Activated CD4-positive, alpha-beta memory T cell treated with anti-CD3 and anti-CD28 coated beads, Interleukin-2, amount 10 ng/mL, durations not matched to agents 7 days and 5 days (primary cell): ENCODE measurements around the gene LRRC46. TPM values are rescaled to one million over a fixed set of nuclear protein-coding genes. Genes with fewer than 3 reads are reported as not detected.
A peak's percentile ranks its signal among the peaks of the same experiment; 100 is the strongest.

ENCODE experiments used
- CTCF ChIA-PET: fragments of 350-600 bp; sonication (Branson Sonifier 250); formaldehyde crosslinking; loops from one replicate; lab custom pipeline; 2021; ENCODE audit warnings: antibody characterized with exemption, inconsistent platforms; lab: Charles Lee
- POLR2A ChIA-PET: fragments of 350-600 bp; sonication (Branson Sonifier 250); formaldehyde crosslinking; loops from one replicate; lab custom pipeline; 2021; ENCODE audit warnings: antibody characterized with exemption; lab: Charles Lee
- DNase-seq: peaks from one replicate; pipeline ENCODE4 v3.0.0-alpha.2; 2020
- H3K27ac Mint-ChIP-seq: one replicate; pipeline ENCODE4 v1.8.0; 2021; ENCODE audit warnings: mild to moderate bottlenecking, mixed read lengths
- H3K27me3 Mint-ChIP-seq: one replicate; pipeline ENCODE4 v1.8.0; 2021; ENCODE audit warnings: mixed read lengths
- H3K36me3 Mint-ChIP-seq: one replicate; pipeline ENCODE4 v1.8.0; 2021; ENCODE audit warnings: low read depth, mixed read lengths
- H3K4me1 Mint-ChIP-seq: one replicate; pipeline ENCODE4 v1.8.0; 2021; ENCODE audit warnings: mixed read lengths
- H3K4me3 Mint-ChIP-seq: one replicate; pipeline ENCODE4 v1.8.0; 2021; ENCODE audit warnings: mild to moderate bottlenecking, mixed read lengths
- H3K9me3 Mint-ChIP-seq: one replicate; pipeline ENCODE4 v1.8.0; 2021; ENCODE audit warnings: mixed read lengths
- total RNA-seq, 2 experiments: library from RNA; stranded (reverse); gene quantifications; one replicate each; pipeline ENCODE4 v1.2.3, GENCODE V29; 2021

Gene LRRC46
- total RNA-seq, 2 experiments from 2014 or later = 0.45 to 0.53 TPM

DNA sequence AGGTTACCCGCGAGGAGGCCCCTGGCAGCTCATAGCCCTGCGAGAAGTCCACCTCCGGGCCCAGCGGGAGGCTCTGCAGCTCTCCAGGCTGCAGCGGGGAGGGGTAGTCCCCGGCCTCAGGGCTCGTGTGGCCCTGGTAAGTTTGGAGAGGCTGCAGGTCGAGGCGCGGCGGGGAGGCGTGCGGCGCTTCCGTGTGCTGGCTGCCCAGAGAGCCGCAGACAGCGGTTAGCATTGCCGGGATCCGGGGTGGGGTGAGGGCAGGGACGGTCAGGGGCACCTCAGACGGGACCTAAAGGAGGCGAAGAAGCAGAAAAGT is 16.7 kb downstream of the LRRC46 start:
- peaks cover 17% of the 10 kb centered on the region for H3K4me1 Mint-ChIP-seq
- H3K27ac Mint-ChIP-seq = no peak overlapping the region
- ChIA-PET POLR2A (interaction anchor here (0.9 to 1.0 kb wide), 3 partner anchors 17 to 47 kb away, joined by 3 to 4 read pairs (median 3); partner anchors contain the start of genes LRRC46, MRPL10 and SP2), CTCF (interaction anchor here (0.8 to 14.7 kb wide), 4 partner anchors 31 to 131 kb away, joined by 3 to 411 read pairs (median 6); partner anchors contain the start of genes PNPO and SP2)
- H3K27me3 Mint-ChIP-seq = peaks cover 76% of the 10 kb centered on the region
- H3K4me3 Mint-ChIP-seq = no peak overlapping the region
- no peak for DNase-seq
- no peaks in the 10 kb centered on the region for H3K9me3 Mint-ChIP-seq
- no peaks in the 10 kb centered on the region for H3K36me3 Mint-ChIP-seq

- POLR2A ChIA-PET = interaction anchor here (0.7 to 3.1 kb wide), 2 partner anchors 9 to 46 kb away, joined by 3 to 17 read pairs; partner anchors contain the start of gene SP2
- peaks cover 15% of the 10 kb centered on the region for H3K4me1 Mint-ChIP-seq
- CTCF ChIA-PET = interaction anchor here (0.9 to 14.7 kb wide), 6 partner anchors 9 to 161 kb away, joined by 3 to 411 read pairs (median 4); partner anchors contain the start of genes CDK5RAP3, SCRN2 and SP2
- H3K27me3 Mint-ChIP-seq = peaks cover 84% of the 10 kb centered on the region
- no peak overlapping the region for H3K4me3 Mint-ChIP-seq
- H3K36me3 Mint-ChIP-seq = no peaks in the 10 kb centered on the region
- DNase-seq = no peak
- no peaks in the 10 kb centered on the region for H3K9me3 Mint-ChIP-seq
- no peak overlapping the region for H3K27ac Mint-ChIP-seq
These were observed 18.9 kb downstream of the LRRC46 start for GRCh38 chr17:47850373-47850691.

DNA sequence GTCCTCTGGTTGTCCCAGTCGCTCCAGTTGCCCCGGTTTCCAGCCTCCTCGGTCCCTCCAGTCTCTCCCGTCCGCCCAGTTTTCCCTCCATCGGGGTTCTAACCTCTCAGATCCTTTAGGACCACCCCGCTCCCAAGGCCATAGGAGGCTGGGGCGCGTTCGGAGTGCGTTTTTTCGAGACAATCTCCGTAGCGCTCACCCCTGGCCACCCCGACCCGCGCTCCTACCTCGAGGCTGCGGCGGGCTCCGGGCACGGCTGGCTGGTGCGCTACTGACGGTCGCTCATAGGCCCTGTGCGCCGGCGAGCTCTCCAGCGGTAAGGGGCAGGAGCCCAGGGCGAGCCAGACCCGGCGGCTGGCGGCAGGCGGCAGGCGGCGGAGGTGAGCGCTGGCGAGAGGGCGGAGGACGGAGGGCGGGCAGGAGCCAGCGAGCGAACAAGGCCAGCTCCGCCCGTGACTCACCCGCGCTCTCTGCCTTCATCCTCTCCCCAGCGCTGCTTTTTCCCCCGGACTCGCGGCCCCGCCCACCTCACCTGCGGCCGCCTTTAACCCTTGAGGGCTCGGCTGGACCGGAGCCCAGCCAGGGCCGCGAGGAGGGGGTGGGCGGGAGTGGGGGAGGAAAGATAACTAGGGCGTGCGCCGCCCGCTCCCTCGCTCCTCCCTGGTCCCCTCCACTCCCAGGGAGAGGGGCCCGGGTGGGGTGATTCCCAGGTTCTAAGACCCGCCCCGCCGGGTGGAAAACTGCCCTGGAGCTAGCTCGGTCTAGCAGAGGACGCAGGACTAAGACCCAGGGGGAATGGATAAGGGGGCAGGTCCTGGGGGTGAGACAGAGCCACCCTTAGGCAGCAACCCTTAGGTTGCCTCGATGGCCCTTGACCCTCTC is 19.5 kb downstream of the LRRC46 start, which contains the start of gene SP6:
Gene SP6 (minus strand): TSS at position 472 of the 882 bp plus-strand sequence. CDS start 2,734 bp downstream, outside the sequence.
- peak; percentile 65 for DNase-seq
- H3K4me1 Mint-ChIP-seq = peaks cover 15% of the 10 kb centered on the region
- no peak within 1 kb of the TSS for H3K4me3 Mint-ChIP-seq
- peaks cover 84% of the 10 kb centered on the region for H3K27me3 Mint-ChIP-seq
- H3K36me3 Mint-ChIP-seq = no peaks in the 10 kb centered on the region
- CTCF ChIA-PET = interaction anchor here (1.0 to 14.7 kb wide), 5 partner anchors 9 to 160 kb away, joined by 4 to 411 read pairs (median 4); partner anchors contain the start of genes CDK5RAP3, SCRN2 and SP2
- no peak within 1 kb of the TSS for H3K27ac Mint-ChIP-seq
- H3K9me3 Mint-ChIP-seq = no peaks in the 10 kb centered on the region
- POLR2A ChIA-PET = interaction anchor here (0.7 to 3.1 kb wide), 2 partner anchors 8 to 45 kb away, joined by 3 to 17 read pairs; partner anchors contain the start of gene SP2

GRCh38 chr17:47851764-47852112 is 20.3 kb downstream of the LRRC46 start:
- ChIA-PET POLR2A (interaction anchor here (0.9 to 3.1 kb wide), 2 partner anchors 38 to 44 kb away, joined by 3 to 17 read pairs; partner anchors contain the start of gene SP2), CTCF (interaction anchor here (14.7 kb wide), 1 partner anchor 37 kb away, joined by 411 read pairs; the partner anchor contains the start of gene SP2)
- Mint-ChIP-seq H3K27me3 (peaks cover 85% of the 10 kb centered on the region), H3K4me3 (no peak overlapping the region), H3K27ac (no peak overlapping the region), H3K36me3 (no peaks in the 10 kb centered on the region), H3K4me1 (peaks cover 15% of the 10 kb centered on the region), H3K9me3 (no peaks in the 10 kb centered on the region)
- DNase-seq = no peak

- H3K4me3 Mint-ChIP-seq = no peak overlapping the region
- ChIA-PET POLR2A (interaction anchor here (0.9 to 1.5 kb wide), 2 partner anchors 38 to 43 kb away, joined by 3 to 5 read pairs; no protein-coding TSS in a partner anchor), CTCF (interaction anchor here (14.7 kb wide), 1 partner anchor 36 kb away, joined by 411 read pairs; the partner anchor contains the start of gene SP2)
- no peak for DNase-seq
- no peak overlapping the region for H3K27ac Mint-ChIP-seq
- H3K36me3 Mint-ChIP-seq = no peaks in the 10 kb centered on the region
- H3K4me1 Mint-ChIP-seq = peaks cover 15% of the 10 kb centered on the region
- peaks cover 84% of the 10 kb centered on the region for H3K27me3 Mint-ChIP-seq
- H3K9me3 Mint-ChIP-seq = no peaks in the 10 kb centered on the region
These were observed 20.9 kb downstream of the LRRC46 start for GRCh38 chr17:47852113-47852949.

GRCh38 chr17:47853616-47854015 is 22.1 kb downstream of the LRRC46 start:
- H3K36me3 Mint-ChIP-seq = no peaks in the 10 kb centered on the region
- H3K4me3 Mint-ChIP-seq = no peak overlapping the region
- no peaks in the 10 kb centered on the region for H3K9me3 Mint-ChIP-seq
- POLR2A ChIA-PET = interaction anchor here (1.2 to 1.5 kb wide), 2 partner anchors 22 to 42 kb away, joined by 3 to 5 read pairs; partner anchors contain the start of genes LRRC46 and MRPL10
- peaks cover 15% of the 10 kb centered on the region for H3K4me1 Mint-ChIP-seq
- peaks cover 83% of the 10 kb centered on the region for H3K27me3 Mint-ChIP-seq
- no peak for DNase-seq
- CTCF ChIA-PET = interaction anchor here (14.7 kb wide), 1 partner anchor 35 kb away, joined by 411 read pairs; the partner anchor contains the start of gene SP2
- H3K27ac Mint-ChIP-seq = no peak overlapping the region

- ChIA-PET POLR2A (interaction anchor here (1.4 kb wide), 1 partner anchor 40 kb away, joined by 6 read pairs; the partner anchor contains the start of gene SP2), CTCF (interaction anchor here (0.7 to 1.8 kb wide), 3 partner anchors 12 to 34 kb away, joined by 3 to 7 read pairs (median 3); no protein-coding TSS in a partner anchor)
- Mint-ChIP-seq H3K27me3 (peaks cover 76% of the 10 kb centered on the region), H3K36me3 (no peaks in the 10 kb centered on the region), H3K4me3 (no peak overlapping the region), H3K4me1 (peaks cover 10% of the 10 kb centered on the region), H3K9me3 (no peaks in the 10 kb centered on the region), H3K27ac (no peak overlapping the region)
- no peak for DNase-seq
These were observed 24.3 kb downstream of the LRRC46 start for GRCh38 chr17:47855737-47856136.

GRCh38 chr17:47856830-47857229 is 25.4 kb downstream of the LRRC46 start:
- no peak overlapping the region for H3K4me3 Mint-ChIP-seq
- ChIA-PET CTCF (interaction anchor here (1.4 kb wide), 1 partner anchor 33 kb away, joined by 3 read pairs; no protein-coding TSS in a partner anchor), POLR2A (interaction anchor here (1.3 kb wide), 1 partner anchor 8 kb away, joined by 3 read pairs; no protein-coding TSS in a partner anchor)
- H3K4me1 Mint-ChIP-seq = peaks cover 8% of the 10 kb centered on the region
- H3K27me3 Mint-ChIP-seq = peaks cover 73% of the 10 kb centered on the region
- no peaks in the 10 kb centered on the region for H3K9me3 Mint-ChIP-seq
- no peak for DNase-seq
- H3K27ac Mint-ChIP-seq = no peak overlapping the region
- no peaks in the 10 kb centered on the region for H3K36me3 Mint-ChIP-seq

DNA sequence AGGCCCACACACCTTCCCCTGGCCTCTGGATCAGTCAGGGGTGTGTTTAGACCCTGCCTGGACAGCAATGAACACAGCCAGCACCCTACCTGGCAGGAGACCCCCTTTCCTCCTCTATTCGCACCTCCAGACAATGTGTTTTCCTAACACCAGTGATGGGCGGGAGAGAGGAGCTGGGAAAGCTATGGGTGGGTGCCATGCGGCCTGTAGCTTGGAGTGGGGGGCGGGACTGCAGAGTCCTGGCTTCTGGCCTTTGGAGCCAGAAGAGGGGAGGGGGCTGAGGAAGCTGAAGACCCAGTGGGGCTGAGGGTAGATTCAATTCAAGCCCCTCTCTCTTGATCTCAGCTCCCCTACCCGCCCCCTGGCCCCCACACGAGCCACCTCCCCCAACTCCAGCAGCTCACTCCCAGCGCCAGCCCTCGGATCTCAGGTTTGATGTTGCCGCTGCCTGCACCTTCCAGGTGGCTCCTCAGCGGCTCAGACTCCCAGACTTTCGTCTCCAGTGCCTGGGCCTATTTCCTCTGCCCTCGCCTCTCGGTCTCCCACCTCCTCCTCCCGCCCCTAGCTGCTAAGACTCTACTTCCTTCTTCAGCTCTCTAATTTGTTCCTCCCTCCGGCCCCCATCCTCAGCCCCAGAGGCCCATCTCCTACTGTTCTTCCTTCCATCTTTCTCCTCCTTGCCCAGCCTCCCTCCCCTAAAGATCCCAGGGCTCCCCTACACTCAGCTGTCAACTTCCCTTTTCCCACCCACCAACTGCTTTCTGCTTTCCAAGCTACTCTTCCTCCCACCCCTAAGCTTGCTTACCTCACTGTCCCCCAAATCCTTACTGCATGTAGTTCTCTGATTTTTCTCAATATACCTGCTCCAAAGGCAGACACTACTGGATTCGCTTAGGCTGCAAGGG is 26.3 kb downstream of the LRRC46 start:
- no peak for DNase-seq
- ChIA-PET CTCF (interaction anchor here (0.8 kb wide), 1 partner anchor 32 kb away, joined by 3 read pairs; no protein-coding TSS in a partner anchor), POLR2A (interaction anchor here (1.3 kb wide), 1 partner anchor 9 kb away, joined by 3 read pairs; no protein-coding TSS in a partner anchor)
- H3K4me1 Mint-ChIP-seq = no peaks in the 10 kb centered on the region
- H3K27ac Mint-ChIP-seq = no peak overlapping the region
- no peaks in the 10 kb centered on the region for H3K9me3 Mint-ChIP-seq
- no peak overlapping the region for H3K4me3 Mint-ChIP-seq
- no peaks in the 10 kb centered on the region for H3K36me3 Mint-ChIP-seq
- peaks cover 64% of the 10 kb centered on the region for H3K27me3 Mint-ChIP-seq

DNA sequence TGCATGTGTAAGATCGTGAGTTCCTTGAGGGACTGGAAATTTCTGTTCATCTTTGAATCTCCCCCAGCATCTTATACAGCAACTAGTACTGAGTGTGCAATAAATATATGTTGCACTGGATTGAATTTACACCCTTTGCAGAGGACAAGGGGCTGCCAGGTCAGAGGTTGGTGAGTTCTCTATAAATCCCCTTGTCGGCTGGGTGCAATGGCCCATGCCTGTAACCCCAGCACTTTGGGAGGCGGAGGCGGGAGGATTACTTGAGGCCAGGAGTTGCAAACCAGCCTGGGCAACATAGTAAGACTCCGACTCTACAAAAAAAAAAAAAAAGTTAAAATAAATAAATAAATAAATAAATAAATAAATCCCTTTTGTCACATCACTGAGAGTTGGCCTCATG is 28.9 kb downstream of the LRRC46 start:
- Mint-ChIP-seq H3K27me3 (peaks cover 38% of the 10 kb centered on the region), H3K4me3 (no peak overlapping the region), H3K36me3 (no peaks in the 10 kb centered on the region), H3K9me3 (no peaks in the 10 kb centered on the region), H3K27ac (no peak overlapping the region), H3K4me1 (peaks cover 14% of the 10 kb centered on the region)
- no peak for DNase-seq
- CTCF ChIA-PET = interaction anchor here (1.4 to 2.0 kb wide), 2 partner anchors 9 to 18 kb away, joined by 3 to 8 read pairs; no protein-coding TSS in a partner anchor
- POLR2A ChIA-PET = interaction anchor here (1.5 kb wide), 1 partner anchor 11 kb away, joined by 4 read pairs; no protein-coding TSS in a partner anchor
